K562 (cell line): ENCODE data around the gene CCNJL. TPM values are rescaled to one million over a fixed set of nuclear protein-coding genes. Genes with fewer than 3 reads are reported as not detected.

ENCODE experiments used
- ATAC-seq: fragments of 200-7000 bp; cut with Tn5 transposase; 3 replicates; pipeline ENCODE4 v1.9.1; 2020; ENCODE audit warnings: moderate library complexity
- BruUV-seq: library from RNA; stranded (reverse); fragments of 400-500 nt; replicated peaks from 2 replicates; lab custom pipeline; 2021; lab: Mats Ljungman, UMichigan
- CTCF ChIA-PET: fragments of 300-600 bp; formaldehyde crosslinking; extraction: SDS; loops from one replicate; lab custom pipeline; 2021; ENCODE audit warnings: low intra/inter-chr PET ratio; lab: Yijun Ruan, JAX
- POLR2A ChIA-PET: fragments of 300-600, 350-650 bp; sonication (Branson Sonifier 250); formaldehyde crosslinking; extraction: SDS; loops from one replicate; lab custom pipeline; 2021; ENCODE audit warnings: antibody characterized with exemption, inconsistent platforms; lab: Yijun Ruan, JAX
- DNase-seq, 4 experiments: peaks; one replicate each; pipeline versions ENCODE4 v3.0.0 to v3.0.0-alpha.2; 2011 to 2018; ENCODE audit warnings: low spot score in 3 of 4, mixed read lengths in 3 of 4; ENCODE audit errors: extremely low read depth in 1 of 4
- FAIRE-seq: peaks from 2 replicates; lab custom pipeline; 2011; peaks lifted over from hg19 to GRCh38; lab: Jason Lieb, UNC
- H2AFZ ChIP-seq: 2 replicates; pipeline ENCODE4 v1.6.0; 2011; ENCODE audit warnings: low read depth, low read length, control low read depth, inconsistent platforms
- H3K27ac ChIP-seq: fragments of 200-600 bp; 3 replicates; pipeline ENCODE4 v1.8.0; 2011; ENCODE audit warnings: low read depth, mild to moderate bottlenecking, control low read depth, inconsistent platforms, low read length, moderate library complexity, mixed read lengths; ENCODE audit errors: extremely low read depth
- H3K27me3 ChIP-seq, 2 experiments: fragments of 300-600 bp in 1 of 2; 2 replicates in 1 of 2; 3 replicates in 1 of 2; pipeline versions ENCODE4 v1.6.0 to v1.8.0; 2011; ENCODE audit warnings: inconsistent platforms in 2 of 2, low read length in 2 of 2, mild to moderate bottlenecking in 1 of 2, mixed read lengths in 1 of 2, moderate library complexity in 1 of 2; ENCODE audit not compliant: control insufficient read depth in 2 of 2, insufficient read depth in 2 of 2
- H3K36me3 ChIP-seq: fragments of 300-600 bp; 3 replicates; pipeline ENCODE4 v1.8.0; 2011; ENCODE audit warnings: mild to moderate bottlenecking, low read length, inconsistent platforms; ENCODE audit not compliant: control insufficient read depth, insufficient read depth
- H3K4me1 ChIP-seq, 2 experiments: fragments of 200-600 bp in 1 of 2; replicated peaks in 1 of 2; 2 replicates in 1 of 2; 3 replicates in 1 of 2; pipeline versions ENCODE4 v1.5.1 to v1.8.0; 2011; ENCODE audit warnings: inconsistent platforms in 2 of 2, low read length in 2 of 2, mild to moderate bottlenecking in 1 of 2, mixed read lengths in 1 of 2, moderate library complexity in 1 of 2; ENCODE audit not compliant: control insufficient read depth in 2 of 2, insufficient read depth in 2 of 2
- H3K4me2 ChIP-seq: 2 replicates; pipeline ENCODE4 v1.6.1; 2011; ENCODE audit warnings: low read length, control low read depth, inconsistent platforms, mixed read lengths; ENCODE audit not compliant: insufficient read depth
- H3K4me3 ChIP-seq: fragments of 200-600 bp; sonication (generic), shearing (Covaris generic); 2 replicates; pipeline ENCODE4 v1.5.1; 2016; ENCODE audit warnings: control low read depth, inconsistent platforms
- H3K79me2 ChIP-seq: fragments of 200-600 bp; 3 replicates; pipeline ENCODE4 v1.8.0; 2011; ENCODE audit warnings: low read length, inconsistent platforms; ENCODE audit not compliant: control insufficient read depth, insufficient read depth
- H3K9ac ChIP-seq, 2 experiments: 2 replicates each; pipeline versions ENCODE4 v1.6.0 to v1.6.1; 2011; ENCODE audit warnings: low read depth in 2 of 2, low read length in 2 of 2, control low read depth in 1 of 2, inconsistent platforms in 1 of 2, mild to moderate bottlenecking in 1 of 2, mixed read lengths in 1 of 2; ENCODE audit not compliant: insufficient read depth in 1 of 2
- H3K9me1 ChIP-seq: one replicate; pipeline ENCODE4 v1.6.0; 2011; ENCODE audit warnings: inconsistent platforms, mild to moderate bottlenecking, low read length, moderate library complexity; ENCODE audit not compliant: control insufficient read depth, insufficient read depth
- H3K9me3 ChIP-seq: replicated peaks from 2 replicates; pipeline ENCODE4 v1.5.1; 2011; ENCODE audit warnings: low read depth, low read length, inconsistent platforms; ENCODE audit not compliant: control insufficient read depth, insufficient read depth
- H4K20me1 ChIP-seq: replicated peaks from 2 replicates; pipeline ENCODE4 v1.6.1; 2011; ENCODE audit warnings: low read length, inconsistent platforms, mixed read lengths; ENCODE audit not compliant: control insufficient read depth, insufficient read depth
- CSDE1 ChIP-seq, 2 experiments: fragments of 450-650 bp; IDR thresholded peaks; 2 replicates each; pipeline ENCODE4 v1.6.1; 2016; ENCODE audit warnings: mild to moderate bottlenecking in 1 of 2
- E2F8 ChIP-seq: fragments of 450-650 bp; IDR thresholded peaks from 2 replicates; pipeline ENCODE4 v1.7.1; 2018; ENCODE audit warnings: mild to moderate bottlenecking, low read depth; ENCODE audit not compliant: partially characterized antibody
- ELK3 ChIP-seq: fragments of 450-650 bp; formaldehyde crosslinking; IDR thresholded peaks from 2 replicates; pipeline ENCODE4 v1.4.0; 2020; ENCODE audit warnings: mild to moderate bottlenecking
- LARP7 ChIP-seq: fragments of 450-650 bp; IDR thresholded peaks from 2 replicates; pipeline ENCODE4 v1.6.1; 2016
- PTBP1 ChIP-seq: fragments of 200-400 bp; formaldehyde crosslinking; IDR thresholded peaks from 2 replicates; pipeline ENCODE4 v1.6.1; 2017; ENCODE audit warnings: low read depth, low read length
- RFX5 ChIP-seq: IDR thresholded peaks from 2 replicates; pipeline ENCODE4 v1.6.1; 2011; ENCODE audit warnings: low read depth, mild to moderate bottlenecking, improper control_type of control experiment, low read length
- SIN3B ChIP-seq: fragments of 450-650 bp; IDR thresholded peaks from 2 replicates; pipeline ENCODE4 v1.6.1; 2017; ENCODE audit warnings: low read depth, mild to moderate bottlenecking, moderate library complexity
- SMARCC2 ChIP-seq: fragments of 450-650 bp; IDR thresholded peaks from 2 replicates; pipeline ENCODE4 v1.6.1; 2017; ENCODE audit warnings: antibody characterized with exemption, moderate library complexity, mild to moderate bottlenecking, low read depth
- SREBF2 ChIP-seq: sonication (generic); formaldehyde crosslinking; IDR thresholded peaks from 2 replicates; pipeline ENCODE4 v1.4.0; 2020; ENCODE audit warnings: mild to moderate bottlenecking, missing genetic modification reagents
- TCF7L2 ChIP-seq: fragments of 150-350 bp; IDR thresholded peaks from 2 replicates; pipeline ENCODE4 v1.6.1; 2016; ENCODE audit warnings: low read depth, mild to moderate bottlenecking, low read length, moderate library complexity
- ZNF184 ChIP-seq: sonication (generic); formaldehyde crosslinking; IDR thresholded peaks from 2 replicates; pipeline ENCODE4 v1.5.0; 2020; ENCODE audit warnings: missing genetic modification reagents
- ZNF407 ChIP-seq: fragments of 450-650 bp; IDR thresholded peaks from 2 replicates; pipeline ENCODE4 v1.6.1; 2016; ENCODE audit warnings: low read depth
- ZSCAN32 ChIP-seq: fragments of 450-650 bp; formaldehyde crosslinking; IDR thresholded peaks from 2 replicates; pipeline ENCODE4 v1.4.0; 2020; ENCODE audit warnings: mild to moderate bottlenecking, moderate library complexity
- WGBS: fragments of 100-300 bp; shearing (Covaris generic); methylation state at CpG from one replicate; pipeline ENCODE4 v1.1.6; 2016; ENCODE audit warnings: low coverage, mixed read lengths; ENCODE audit not compliant: insufficient coverage; ENCODE audit errors: missing lambda C conversion rate; 5-methylcytosine and 5-hydroxymethylcytosine counted together
- in situ Hi-C: fragments of 300-500 bp; cut with MboI; formaldehyde crosslinking; loops from 4 replicates; pipeline ENCODE4 v1.15.0; 2018; ENCODE audit warnings: inconsistent platforms, mixed read lengths
- intact Hi-C: fragments of 100-400 bp; cut with micrococcal nuclease; formaldehyde crosslinking; loops from 2 replicates; pipeline ENCODE4 v1.14.2; 2022
- polyA plus RNA-seq, 8 experiments: library from polyadenylated mRNA; depleted of rRNA in 4 of 8; stranded (reverse) in 5 of 8; unstranded in 3 of 8; fragments of >200 nt; fragmentation: Nextera tagmentation in 2 of 8; fragmentation: Illumina TruSeq in 1 of 8; extraction: Ambion mirVana in 2 of 8; extraction: Trizol in 1 of 8; gene quantifications; 2 replicates each; pipeline versions ENCODE4 v1.2.1 to v1.2.3, GENCODE V29; 2011 to 2014; ENCODE audit warnings: inconsistent platforms in 1 of 8, missing spikeins in 1 of 8
- total RNA-seq, 7 experiments: library from RNA; depleted of rRNA in 6 of 7; stranded (reverse); fragments of >200 nt in 6 of 7; fragmentation: Illumina TruSeq in 2 of 7; extraction: Trizol in 2 of 7; gene quantifications; 2 replicates each; pipeline versions ENCODE4 v1.2.1 to v1.2.3, GENCODE V29; 2011 to 2021; ENCODE audit warnings: low replicate concordance in 1 of 7

Gene CCNJL
- total and polyA plus RNA-seq, 9 of the 15 experiments (the other 6 are each of a cell fraction or from before 2014, with no cell fraction given): 0.04 TPM; not detected in 8

- intact Hi-C loops (no loop called here), in situ Hi-C loops (no loop called here)
- FAIRE-seq (no peak), ATAC-seq (no peak), DNase-seq (no peak)
- ChIA-PET POLR2A (interaction anchor here (1.1 kb wide), 1 partner anchor 32 kb away, joined by 3 read pairs; no protein-coding TSS in a partner anchor), CTCF (no interaction called here)
- Histone ChIP-seq H3K9ac (no peak overlapping the region), H3K27me3 (no peaks in the 10 kb centered on the region), H4K20me1 (no peaks in the 10 kb centered on the region), H3K4me1 (peaks cover 21 to 25% of the 10 kb centered on the region in 2 experiments), H3K36me3 (no peaks in the 10 kb centered on the region), H3K4me3 (no peak overlapping the region), H3K79me2 (no peaks in the 10 kb centered on the region), H2AFZ (no peak overlapping the region), H3K9me3 (no peaks in the 10 kb centered on the region), H3K27ac (no peak overlapping the region), H3K4me2 (no peak overlapping the region), H3K9me1 (peaks cover 8% of the 10 kb centered on the region)
- 34% methylated on average over 5 of the region's 5 CpGs for WGBS
- BruUV-seq: no TSS peak
- TF ChIP-seq E2F8 (no peak), LARP7 (no peak), SIN3B (no peak), SMARCC2 (no peak), TCF7L2 (no peak), RFX5 (no peak), ZNF184 (no peak), CSDE1 (IDR thresholded peaks at IDR 0.05) (no peak), ZNF407 (no peak), ZSCAN32 (CRISPR knock-in tag) (no peak), PTBP1 (no peak), SREBF2 (CRISPR knock-in tag) (no peak), ELK3 (CRISPR knock-in tag) (no peak)
These were observed 46.3 kb downstream of the CCNJL start for GRCh38 chr5:160266044-160266443.
